GM12878 (cell line): Measurements from ENCODE around the gene DFFA. TPM values are rescaled to one million over a fixed set of nuclear protein-coding genes. Genes with fewer than 3 reads are reported as not detected.

Experiments used
- ATAC-seq: fragments of 200-7000 bp; cut with Tn5 transposase; 3 replicates; pipeline ENCODE4 v1.9.1; 2020; ENCODE audit warnings: mild to moderate bottlenecking, moderate library complexity
- BruUV-seq: library from RNA; stranded (reverse); fragments of 400-500 nt; replicated peaks from 2 replicates; lab custom pipeline; 2021; lab: Mats Ljungman, UMichigan
- CTCF ChIA-PET: fragments of 300-600 bp; sonication (Branson Sonifier 250); formaldehyde crosslinking; extraction: SDS; loops from one replicate; lab custom pipeline; 2021; ENCODE audit warnings: inconsistent platforms; lab: Yijun Ruan, JAX
- POLR2A ChIA-PET: fragments of 350-600 bp; formaldehyde crosslinking; extraction: SDS; loops from one replicate; lab custom pipeline; 2021; ENCODE audit warnings: inconsistent platforms; lab: Charles Lee
- RAD21 ChIA-PET: fragments of 300-600 bp; sonication (Branson Sonifier 250); formaldehyde crosslinking; loops from one replicate; lab custom pipeline; 2023; ENCODE audit warnings: antibody characterized with exemption; ENCODE audit not compliant: unreplicated experiment; lab: Charles Lee
- SMC1A ChIA-PET: fragments of 300-600 bp; sonication (Branson Sonifier 250); formaldehyde crosslinking; loops from one replicate; lab custom pipeline; 2023; ENCODE audit not compliant: unreplicated experiment, uncharacterized antibody; lab: Charles Lee
- DNase-seq: peaks from one replicate; pipeline ENCODE4 v3.0.0-alpha.2; 2011; ENCODE audit warnings: low read depth, low spot score
- FAIRE-seq: peaks from 3 replicates; lab custom pipeline; 2011; peaks lifted over from hg19 to GRCh38; lab: Jason Lieb, UNC
- H2AFZ ChIP-seq: 2 replicates; pipeline ENCODE4 v1.6.0; 2011; ENCODE audit warnings: low read depth, low read length, control low read depth; ENCODE audit not compliant: control insufficient read depth
- H3K27ac ChIP-seq: 2 replicates; pipeline ENCODE4 v1.5.1; 2011; ENCODE audit warnings: control low read depth; ENCODE audit not compliant: control insufficient read depth, insufficient read depth
- H3K27me3 ChIP-seq, 2 experiments: replicated peaks in 1 of 2; 2 replicates each; pipeline versions ENCODE4 v1.6.0 to v1.6.1; 2011; ENCODE audit warnings: low read length in 1 of 2; ENCODE audit not compliant: control insufficient read depth in 2 of 2, insufficient read depth in 2 of 2
- H3K36me3 ChIP-seq, 2 experiments: 2 replicates each; pipeline ENCODE4 v1.5.1; 2011; ENCODE audit warnings: low read length in 1 of 2; ENCODE audit not compliant: control insufficient read depth in 2 of 2, insufficient read depth in 2 of 2
- H3K4me1 ChIP-seq: 2 replicates; pipeline ENCODE4 v1.6.1; 2011; ENCODE audit warnings: mild to moderate bottlenecking, low read length, moderate library complexity, mixed read lengths; ENCODE audit not compliant: control insufficient read depth, insufficient read depth
- H3K4me2 ChIP-seq: 2 replicates; pipeline ENCODE4 v1.6.0; 2011; ENCODE audit warnings: control low read depth; ENCODE audit not compliant: control insufficient read depth, insufficient read depth
- H3K4me3 ChIP-seq: fragments of 200-600 bp; sonication (generic); 2 replicates; pipeline ENCODE4 v1.5.1; 2016
- H3K79me2 ChIP-seq: 2 replicates; pipeline ENCODE4 v1.6.0; 2011; ENCODE audit warnings: low read length; ENCODE audit not compliant: control insufficient read depth, insufficient read depth
- H3K9ac ChIP-seq: 2 replicates; pipeline ENCODE4 v1.8.0; 2011; ENCODE audit warnings: low read length, control low read depth, mixed read lengths; ENCODE audit not compliant: control insufficient read depth, insufficient read depth
- H3K9me3 ChIP-seq: replicated peaks from 3 replicates; pipeline ENCODE4 v1.5.1; 2011; ENCODE audit warnings: mild to moderate bottlenecking, low read length; ENCODE audit not compliant: control insufficient read depth, insufficient read depth
- H4K20me1 ChIP-seq: 2 replicates; pipeline ENCODE4 v1.6.0; 2011; ENCODE audit not compliant: control insufficient read depth, insufficient read depth
- BCL3 ChIP-seq: IDR thresholded peaks from 2 replicates; pipeline ENCODE4 v1.6.1; 2011; ENCODE audit warnings: borderline replicate concordance, low read depth, mild to moderate bottlenecking, moderate library complexity, low read length; ENCODE audit not compliant: insufficient read depth, poor library complexity, severe bottlenecking
- FOXK2 ChIP-seq: fragments of 450-650 bp; IDR thresholded peaks from 2 replicates; pipeline ENCODE4 v1.6.1; 2017; ENCODE audit warnings: mild to moderate bottlenecking, moderate library complexity
- GATAD2B ChIP-seq: fragments of 450-650 bp; conservative IDR thresholded peaks from 2 replicates; pipeline ENCODE4 v1.6.1; 2017; ENCODE audit warnings: low read depth, mild to moderate bottlenecking, moderate library complexity
- KLF5 ChIP-seq: fragments of 450-650 bp; IDR thresholded peaks from 2 replicates; pipeline ENCODE4 v1.6.1; 2014; ENCODE audit warnings: mild to moderate bottlenecking; ENCODE audit not compliant: partially characterized antibody
- NFYA ChIP-seq: IDR thresholded peaks from 2 replicates; pipeline ENCODE4 v1.6.1; 2011; ENCODE audit warnings: low read depth, mild to moderate bottlenecking, low read length, improper control_type of control experiment, borderline replicate concordance
- NR2C1 ChIP-seq: fragments of 450-650 bp; IDR thresholded peaks from 2 replicates; pipeline ENCODE4 v1.6.1; 2017; ENCODE audit warnings: antibody characterized with exemption, mild to moderate bottlenecking, moderate library complexity
- RAD51 ChIP-seq: fragments of 450-650 bp; IDR thresholded peaks from 2 replicates; pipeline ENCODE4 v1.6.1; 2016; ENCODE audit warnings: moderate library complexity, mild to moderate bottlenecking, inconsistent platforms
- SP1 ChIP-seq: IDR thresholded peaks from one replicate; pipeline ENCODE4 v1.6.1; 2011; ENCODE audit warnings: low read depth, low read length
- TAF1 ChIP-seq: IDR thresholded peaks from 2 replicates; pipeline ENCODE4 v1.6.1; 2011; ENCODE audit warnings: mild to moderate bottlenecking, low read depth, low read length, borderline replicate concordance
- WGBS: methylation state at CpG from one replicate; pipeline ENCODE4 v1.1.6; 2016; ENCODE audit warnings: low lambda C conversion rate; ENCODE audit not compliant: insufficient replicate concordance, insufficient coverage; ENCODE audit errors: missing lambda C conversion rate; 5-methylcytosine and 5-hydroxymethylcytosine counted together
- in situ Hi-C: fragments of 300-500 bp; cut with MboI; formaldehyde crosslinking; loops from 9 replicates; pipeline ENCODE4 v1.14.3; 2018; ENCODE audit warnings: mixed read lengths
- intact Hi-C: fragments of 100-400 bp; cut with micrococcal nuclease; formaldehyde crosslinking; loops from one replicate; pipeline ENCODE4 v1.14.2; 2022; ENCODE audit not compliant: unreplicated experiment
- polyA plus RNA-seq, 11 experiments: library from polyadenylated mRNA; depleted of rRNA in 4 of 11; unstranded in 6 of 11; stranded (reverse) in 5 of 11; fragments of >200 nt; fragmentation: Nextera tagmentation in 4 of 11; fragmentation: Illumina TruSeq in 1 of 11; extraction: Ambion mirVana in 4 of 11; extraction: Trizol in 1 of 11; gene quantifications; 1 replicate in 1 of 11; 2 replicates in 10 of 11; pipeline versions ENCODE4 v1.2.1 to v1.2.3, GENCODE V29; 2011 to 2016; ENCODE audit warnings: inconsistent platforms in 2 of 11, missing spikeins in 2 of 11, low read depth in 1 of 11
- total RNA-seq, 4 experiments: library from RNA; depleted of rRNA in 3 of 4; stranded (reverse); fragments of >200 nt in 3 of 4; fragmentation: Illumina TruSeq in 1 of 4; extraction: Trizol in 1 of 4; gene quantifications; 2 replicates each; pipeline versions ENCODE4 v1.2.1 to v1.2.3, GENCODE V29; 2013 to 2021
- TF ChIP-seq, protein P1 (sequence below): fragments of 450-650 bp; formaldehyde crosslinking; IDR thresholded peaks from 2 replicates; pipeline ENCODE4 v1.4.0; 2020; ENCODE audit warnings: mild to moderate bottlenecking, moderate library complexity

The DFFA gene
- total and polyA plus RNA-seq, 10 of the 15 experiments (the other 5 are each of a cell fraction or from before 2014, with no cell fraction given), result 37.4 to 83.8 (median 52.4) TPM

DNA sequence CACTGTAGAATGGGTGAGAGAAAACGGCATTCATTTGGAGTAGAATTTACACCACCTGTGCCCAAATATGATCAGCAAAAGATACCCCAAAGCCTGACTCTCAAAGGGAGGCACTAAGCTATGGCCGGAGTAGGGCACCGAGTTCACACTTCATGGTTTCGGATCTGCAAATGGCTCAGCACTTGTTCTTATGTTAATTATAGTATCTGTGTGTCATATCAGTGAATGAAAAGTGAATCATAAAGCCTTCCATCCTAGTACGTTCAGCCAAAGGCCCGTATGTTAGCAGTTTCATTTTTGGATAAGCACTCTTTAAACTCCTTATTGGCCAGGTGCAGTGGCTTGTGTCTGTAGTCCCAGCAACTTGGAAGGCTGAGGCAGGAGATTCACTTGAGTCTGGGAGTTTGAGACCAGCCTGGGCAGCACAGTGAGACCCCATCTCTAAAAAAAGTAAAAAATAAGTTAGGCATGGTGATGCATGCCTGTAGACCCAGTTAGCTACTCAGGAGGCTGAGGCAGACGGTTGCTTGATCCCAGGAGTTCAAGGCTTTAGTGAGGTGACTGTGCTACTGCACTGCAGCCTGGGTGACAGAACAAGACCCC is 27.4 kb downstream of the DFFA start:
- WGBS, result 21% methylated on average over 7 of the region's 7 CpGs
- RAD21 ChIA-PET, result no interaction called here

More for the DNA sequence above, 27.4 kb downstream of the DFFA start:
- H3K27me3 ChIP-seq, result no peaks in the 10 kb centered on the region
- DNase-seq (no peak), FAIRE-seq (peak; percentile 35), ATAC-seq (no peak)
- CTCF ChIA-PET, result interaction anchor here (2.1 to 3.0 kb wide), 2 partner anchors 10 to 50 kb away, joined by 6 to 16 read pairs; no protein-coding TSS in a partner anchor
- H3K27ac ChIP-seq, result no peak overlapping the region
- H3K4me1 ChIP-seq, result no peaks in the 10 kb centered on the region
- H2AFZ ChIP-seq, result peak overlapping the region; percentile 23; the same call in 1 of the 2 replicates
- no TSS peak for BruUV-seq
- no peak overlapping the region for H3K4me3 ChIP-seq
- no peak overlapping the region for H3K9ac ChIP-seq
- TF ChIP-seq TAF1, result no peak
- no peak for TF ChIP-seq NR2C1
- TF ChIP-seq FOXK2, result no peak
- no peak for TF ChIP-seq KLF5
- TF ChIP-seq RAD51, result no peak
- TF ChIP-seq NFYA, result no peak
- no peak for TF ChIP-seq BCL3
- TF ChIP-seq SP1, result no peak
- no peak for TF ChIP-seq GATAD2B
- TF ChIP-seq, protein P1, sequence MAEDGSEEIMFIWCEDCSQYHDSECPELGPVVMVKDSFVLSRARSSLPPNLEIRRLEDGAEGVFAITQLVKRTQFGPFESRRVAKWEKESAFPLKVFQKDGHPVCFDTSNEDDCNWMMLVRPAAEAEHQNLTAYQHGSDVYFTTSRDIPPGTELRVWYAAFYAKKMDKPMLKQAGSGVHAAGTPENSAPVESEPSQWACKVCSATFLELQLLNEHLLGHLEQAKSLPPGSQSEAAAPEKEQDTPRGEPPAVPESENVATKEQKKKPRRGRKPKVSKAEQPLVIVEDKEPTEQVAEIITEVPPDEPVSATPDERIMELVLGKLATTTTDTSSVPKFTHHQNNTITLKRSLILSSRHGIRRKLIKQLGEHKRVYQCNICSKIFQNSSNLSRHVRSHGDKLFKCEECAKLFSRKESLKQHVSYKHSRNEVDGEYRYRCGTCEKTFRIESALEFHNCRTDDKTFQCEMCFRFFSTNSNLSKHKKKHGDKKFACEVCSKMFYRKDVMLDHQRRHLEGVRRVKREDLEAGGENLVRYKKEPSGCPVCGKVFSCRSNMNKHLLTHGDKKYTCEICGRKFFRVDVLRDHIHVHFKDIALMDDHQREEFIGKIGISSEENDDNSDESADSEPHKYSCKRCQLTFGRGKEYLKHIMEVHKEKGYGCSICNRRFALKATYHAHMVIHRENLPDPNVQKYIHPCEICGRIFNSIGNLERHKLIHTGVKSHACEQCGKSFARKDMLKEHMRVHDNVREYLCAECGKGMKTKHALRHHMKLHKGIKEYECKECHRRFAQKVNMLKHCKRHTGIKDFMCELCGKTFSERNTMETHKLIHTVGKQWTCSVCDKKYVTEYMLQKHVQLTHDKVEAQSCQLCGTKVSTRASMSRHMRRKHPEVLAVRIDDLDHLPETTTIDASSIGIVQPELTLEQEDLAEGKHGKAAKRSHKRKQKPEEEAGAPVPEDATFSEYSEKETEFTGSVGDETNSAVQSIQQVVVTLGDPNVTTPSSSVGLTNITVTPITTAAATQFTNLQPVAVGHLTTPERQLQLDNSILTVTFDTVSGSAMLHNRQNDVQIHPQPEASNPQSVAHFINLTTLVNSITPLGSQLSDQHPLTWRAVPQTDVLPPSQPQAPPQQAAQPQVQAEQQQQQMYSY (CRISPR knock-in tag), result no peak
- H3K9me3 ChIP-seq, result no peaks in the 10 kb centered on the region
- in situ Hi-C loops (no loop called here), intact Hi-C loops (no loop called here)
- H3K79me2 ChIP-seq, result no peaks in the 10 kb centered on the region
- no peak overlapping the region for H3K4me2 ChIP-seq
- no peaks in the 10 kb centered on the region for H4K20me1 ChIP-seq
- SMC1A ChIA-PET, result interaction anchor here (1.0 kb wide), 1 partner anchor 14 kb away, joined by 3 read pairs; no protein-coding TSS in a partner anchor
- H3K36me3 ChIP-seq, result no peaks in the 10 kb centered on the region; a peak in 1 of 4 replicates
- POLR2A ChIA-PET, result no interaction called here
